SJCRH30 (cell line): ENCODE results near the gene SATB1. TPM values are rescaled to one million over a fixed set of nuclear protein-coding genes. Genes with fewer than 3 reads are reported as not detected.
"Not testable (repeated sequence)": the region's sequence is repeated elsewhere in the genome, so short reads cannot be mapped to it uniquely, and the experiment has no call there.

Experiments used
- DNase-seq, 2 experiments: peaks; one replicate each; pipeline ENCODE4 v3.0.0-alpha.2; 2015 to 2020
- H3K27ac ChIP-seq: fragments of 250-450 bp; sonication (Bioruptor Pico); 2 replicates; pipeline ENCODE4 v1.5.1; 2020; ENCODE audit warnings: mild to moderate bottlenecking, moderate library complexity
- H3K27me3 ChIP-seq: fragments of 250-450 bp; sonication (Bioruptor Pico); 2 replicates; pipeline ENCODE4 v1.5.1; 2020; ENCODE audit warnings: mild to moderate bottlenecking, moderate library complexity
- H3K36me3 ChIP-seq: fragments of 250-450 bp; sonication (Bioruptor Pico); 2 replicates; pipeline ENCODE4 v1.5.1; 2020; ENCODE audit warnings: mild to moderate bottlenecking, moderate library complexity
- H3K4me1 ChIP-seq: fragments of 250-450 bp; sonication (Bioruptor Pico); 2 replicates; pipeline ENCODE4 v1.5.1; 2020; ENCODE audit warnings: mild to moderate bottlenecking, moderate library complexity
- H3K4me3 ChIP-seq: fragments of 250-450 bp; sonication (Bioruptor Pico); 2 replicates; pipeline ENCODE4 v1.5.1; 2020; ENCODE audit warnings: mild to moderate bottlenecking, moderate library complexity
- H3K9me3 ChIP-seq: fragments of 250-450 bp; sonication (Bioruptor Pico); replicated peaks from 2 replicates; pipeline ENCODE4 v1.5.1; 2020; ENCODE audit warnings: mild to moderate bottlenecking, moderate library complexity
- total RNA-seq: library from RNA; depleted of rRNA; stranded (reverse); fragments of >200 nt; shearing (Covaris generic); gene quantifications from 2 replicates; pipeline ENCODE4 v1.2.3, GENCODE V29; 2014; rRNA removed

The SATB1 gene
- 11.5 and 17.1 TPM in 2 replicates for total RNA-seq

GRCh38 chr3:18424729-18425640, at the start of gene SATB1:
SATB1 (minus strand) TSS chr3:18425339; CDS start chr3:18420967, 4,372 bp downstream.
- peak within 1 kb of the TSS; percentile 93 for H3K4me3 ChIP-seq
- peak; percentile 57 to 66 for DNase-seq
- no peaks in the 10 kb centered on the region for H3K9me3 ChIP-seq
- H3K27me3 ChIP-seq = no peaks in the 10 kb centered on the region
- H3K36me3 ChIP-seq = no peaks in the 10 kb centered on the region
- H3K27ac ChIP-seq = peak within 1 kb of the TSS; percentile 66
- H3K4me1 ChIP-seq = peaks cover 7% of the 10 kb centered on the region

- Histone ChIP-seq H3K27ac (no peak overlapping the region), H3K4me1 (no peaks in the 10 kb centered on the region), H3K4me3 (no peak overlapping the region), H3K36me3 (no peaks in the 10 kb centered on the region), H3K27me3 (no peaks in the 10 kb centered on the region), H3K9me3 (no peaks in the 10 kb centered on the region)
- no peak for DNase-seq
Measured at GRCh38 chr3:18474202-18474601, 49.1 kb upstream of the SATB1 start.

GRCh38 chr3:18469775-18470174, 44.6 kb upstream of the SATB1 start:
- H3K27ac ChIP-seq = no peak overlapping the region
- no peaks in the 10 kb centered on the region for H3K36me3 ChIP-seq
- H3K27me3 ChIP-seq = no peaks in the 10 kb centered on the region
- DNase-seq = no peak
- H3K4me3 ChIP-seq = no peak overlapping the region
- no peaks in the 10 kb centered on the region for H3K9me3 ChIP-seq
- no peaks in the 10 kb centered on the region for H3K4me1 ChIP-seq

- no peaks in the 10 kb centered on the region; the same call in 1 of the 2 replicates for H3K9me3 ChIP-seq
- no peaks in the 10 kb centered on the region for H3K27me3 ChIP-seq
- H3K36me3 ChIP-seq = no peaks in the 10 kb centered on the region
- no peak for DNase-seq
- no peaks in the 10 kb centered on the region for H3K4me1 ChIP-seq
- no peak overlapping the region for H3K27ac ChIP-seq
- H3K4me3 ChIP-seq = no peak overlapping the region
Measured at GRCh38 chr3:18466136-18466535, 41.0 kb upstream of the SATB1 start.

GRCh38 chr3:18454766-18455165, 29.6 kb upstream of the SATB1 start:
- Histone ChIP-seq H3K4me1 (no peaks in the 10 kb centered on the region), H3K27ac (no peak overlapping the region), H3K27me3 (no peaks in the 10 kb centered on the region), H3K4me3 (no peak overlapping the region), H3K36me3 (no peaks in the 10 kb centered on the region), H3K9me3 (no peaks in the 10 kb centered on the region)
- no peak for DNase-seq

- H3K9me3 ChIP-seq, H3K4me1 ChIP-seq, H3K27ac ChIP-seq, H3K27me3 ChIP-seq, H3K36me3 ChIP-seq, DNase-seq, H3K4me3 ChIP-seq: not testable (repeated sequence)
Measured at GRCh38 chr3:18449618-18450017, 24.5 kb upstream of the SATB1 start.

GRCh38 chr3:18447720-18448119, 22.6 kb upstream of the SATB1 start:
- Histone ChIP-seq H3K4me3 (no peak overlapping the region), H3K4me1 (no peaks in the 10 kb centered on the region), H3K9me3 (no peaks in the 10 kb centered on the region), H3K27me3 (no peaks in the 10 kb centered on the region), H3K27ac (no peak overlapping the region), H3K36me3 (no peaks in the 10 kb centered on the region)
- no peak for DNase-seq

GRCh38 chr3:18446149-18446825, 21.1 kb upstream of the SATB1 start:
- no peak overlapping the region for H3K27ac ChIP-seq
- DNase-seq = no peak
- H3K27me3 ChIP-seq = no peaks in the 10 kb centered on the region
- H3K36me3 ChIP-seq = no peaks in the 10 kb centered on the region
- H3K4me3 ChIP-seq = no peak overlapping the region
- no peaks in the 10 kb centered on the region for H3K9me3 ChIP-seq
- no peaks in the 10 kb centered on the region for H3K4me1 ChIP-seq

- Histone ChIP-seq H3K27ac (no peak overlapping the region), H3K36me3 (no peaks in the 10 kb centered on the region), H3K27me3 (no peaks in the 10 kb centered on the region), H3K4me1 (no peaks in the 10 kb centered on the region), H3K9me3 (no peaks in the 10 kb centered on the region), H3K4me3 (peak overlapping the region; percentile 77)
- peak in 1 of 2 experiments; percentile 13 for DNase-seq
Measured at GRCh38 chr3:18445401-18446148, 20.4 kb upstream of the SATB1 start.

GRCh38 chr3:18444595-18445400, 19.7 kb upstream of the SATB1 start:
- Histone ChIP-seq H3K4me3 (peak overlapping the region; percentile 77), H3K27ac (0 out of 2 replicates have a peak overlapping the region, but pooled peaks have one; percentile 28), H3K27me3 (no peaks in the 10 kb centered on the region), H3K9me3 (no peaks in the 10 kb centered on the region), H3K4me1 (peaks cover 6% of the 10 kb centered on the region; the same call in 1 of the 2 replicates), H3K36me3 (no peaks in the 10 kb centered on the region)
- peak; percentile 49 to 71 for DNase-seq

GRCh38 chr3:18443665-18444594, 18.8 kb upstream of the SATB1 start:
- H3K27me3 ChIP-seq = no peaks in the 10 kb centered on the region
- peak in 1 of 2 experiments; percentile 17 for DNase-seq
- no peaks in the 10 kb centered on the region for H3K36me3 ChIP-seq
- H3K4me3 ChIP-seq = peak overlapping the region; percentile 77
- peaks cover 11% of the 10 kb centered on the region; the same call in 1 of the 2 replicates for H3K4me1 ChIP-seq
- H3K9me3 ChIP-seq = no peaks in the 10 kb centered on the region
- 0 out of 2 replicates have a peak overlapping the region, but pooled peaks have one; percentile 28 for H3K27ac ChIP-seq

- no peaks in the 10 kb centered on the region for H3K27me3 ChIP-seq
- no peak overlapping the region for H3K27ac ChIP-seq
- H3K4me3 ChIP-seq = peak overlapping the region; percentile 77
- H3K36me3 ChIP-seq = no peaks in the 10 kb centered on the region
- no peaks in the 10 kb centered on the region for H3K9me3 ChIP-seq
- no peak for DNase-seq
- H3K4me1 ChIP-seq = peaks cover 11% of the 10 kb centered on the region; the same call in 1 of the 2 replicates
Measured at GRCh38 chr3:18442756-18443664, 17.9 kb upstream of the SATB1 start.
